ENCODE data around the gene SERPINA4. TPM values are rescaled to one million over a fixed set of nuclear protein-coding genes. Genes with fewer than 3 reads are reported as not detected.
A peak's percentile ranks its signal among the peaks of the same experiment; 100 is the strongest.

The SERPINA4 gene
- total RNA-seq, 6 donors from 2014 or later: 0.13 TPM; not detected in 5

- ATAC-seq (ENCODE audit: low FRiP score in 2 of 2): no peak
- no peaks in the 10 kb centered on the region for H3K27me3 ChIP-seq
- WGBS, 2 donors: 69 to 98% methylated on average over 4 of the region's 4 CpGs
- H3K36me3 ChIP-seq: no peaks in the 10 kb centered on the region
- no peak overlapping the region for H3K4me3 ChIP-seq
- no peak overlapping the region for H3K27ac ChIP-seq
- no peaks in the 10 kb centered on the region for H3K4me1 ChIP-seq
- TF ChIP-seq CTCF (IDR thresholded peaks at IDR 0.05) (no peak), POLR2A (IDR thresholded peaks at IDR 0.05) (no peak), POLR2AphosphoS5 (IDR thresholded peaks at IDR 0.05) (no peak), EP300 (IDR thresholded peaks at IDR 0.05) (no peak)
- DNase-seq: no peak
- H3K9me3 ChIP-seq: peaks cover 0 to 4% (median 0%) of the 10 kb centered on the region in 4 donors
These were observed 13.5 kb upstream of the SERPINA4 start for GRCh38 chr14:94547726-94548125.

GRCh38 chr14:94548131-94548998 lies 12.9 kb upstream of the SERPINA4 start:
- DNase-seq (no peak), ATAC-seq (ENCODE audit: low FRiP score in 2 of 2) (peak in 1 of 2 donors; percentile 65)

GRCh38 chr14:94548999-94549985 lies 11.9 kb upstream of the SERPINA4 start:
- peak; percentile 74 to 78 for ATAC-seq (ENCODE audit: low FRiP score in 2 of 2)
- peak in 1 of 2 donors; percentile 39 for DNase-seq
- Histone ChIP-seq H3K27me3 (no peaks in the 10 kb centered on the region), H3K9me3 (peaks cover 0 to 4% (median 0%) of the 10 kb centered on the region in 4 donors), H3K36me3 (no peaks in the 10 kb centered on the region), H3K4me3 (no peak overlapping the region), H3K27ac (no peak overlapping the region), H3K4me1 (no peaks in the 10 kb centered on the region)
- TF ChIP-seq EP300 (IDR thresholded peaks at IDR 0.05) (no peak), CTCF (IDR thresholded peaks at IDR 0.05) (peak; percentile 58 to 90 (median 70))
- WGBS, 2 donors: 24 to 27% methylated on average over 19 to 24 of the region's 24 CpGs

More at GRCh38 chr14:94548131-94548998, 12.9 kb upstream of the SERPINA4 start:
- no peak overlapping the region for H3K4me3 ChIP-seq
- peaks cover 0 to 4% (median 0%) of the 10 kb centered on the region in 4 donors for H3K9me3 ChIP-seq
- TF ChIP-seq CTCF (IDR thresholded peaks at IDR 0.05) (no peak), EP300 (IDR thresholded peaks at IDR 0.05) (no peak), POLR2AphosphoS5 (IDR thresholded peaks at IDR 0.05) (no peak), POLR2A (IDR thresholded peaks at IDR 0.05) (no peak)
- WGBS, 2 donors: 84 to 87% methylated on average over 14 of the region's 14 CpGs
- no peaks in the 10 kb centered on the region for H3K27me3 ChIP-seq
- H3K36me3 ChIP-seq: no peaks in the 10 kb centered on the region
- H3K4me1 ChIP-seq: no peaks in the 10 kb centered on the region
- no peak overlapping the region for H3K27ac ChIP-seq

- 70 to 72% methylated on average over 5 to 8 of the region's 8 CpGs for WGBS, 2 donors
- no peaks in the 10 kb centered on the region for H3K27me3 ChIP-seq
- TF ChIP-seq CTCF (IDR thresholded peaks at IDR 0.05) (no peak), POLR2A (IDR thresholded peaks at IDR 0.05) (no peak), POLR2AphosphoS5 (IDR thresholded peaks at IDR 0.05) (no peak), EP300 (IDR thresholded peaks at IDR 0.05) (no peak)
- no peak for ATAC-seq (ENCODE audit: low FRiP score in 2 of 2)
- no peaks in the 10 kb centered on the region for H3K36me3 ChIP-seq
- no peak overlapping the region for H3K27ac ChIP-seq
- no peak for DNase-seq
- H3K4me1 ChIP-seq: no peaks in the 10 kb centered on the region
- H3K4me3 ChIP-seq: no peak overlapping the region
- peaks cover 0 to 4% (median 0%) of the 10 kb centered on the region in 4 donors for H3K9me3 ChIP-seq
These were observed 11.2 kb upstream of the SERPINA4 start for GRCh38 chr14:94550041-94550440.
